Brain microvascular endothelial cell (primary cell): ENCODE measurements around the gene TBX18.

Experiments used
- DNase-seq: peaks from one replicate; pipeline ENCODE4 v3.0.0-alpha.2; 2020
- H3K27ac ChIP-seq: fragments of 250-450 bp; sonication (Bioruptor Pico); 2 replicates; pipeline ENCODE4 v1.5.1; 2020; ENCODE audit warnings: mild to moderate bottlenecking, moderate library complexity
- H3K27me3 ChIP-seq: fragments of 250-450 bp; sonication (Bioruptor Pico); replicated peaks from 2 replicates; pipeline ENCODE4 v1.5.1; 2020; ENCODE audit warnings: mild to moderate bottlenecking
- H3K36me3 ChIP-seq: fragments of 250-450 bp; sonication (Bioruptor Pico); replicated peaks from 2 replicates; pipeline ENCODE4 v1.5.1; 2020; ENCODE audit warnings: mild to moderate bottlenecking
- H3K4me3 ChIP-seq: 2 replicates; pipeline ENCODE4 v1.5.1; 2011; ENCODE audit warnings: low read depth, mild to moderate bottlenecking, control low read depth, low read length, moderate library complexity
- CTCF ChIP-seq: IDR thresholded peaks from 2 replicates; pipeline ENCODE4 v1.5.1; 2011; ENCODE audit warnings: low read depth, mild to moderate bottlenecking, moderate library complexity, low read length, control low read depth, inconsistent platforms; ENCODE audit errors: missing control alignments
- in situ Hi-C: cut with HindIII; loops from 2 replicates; pipeline ENCODE4 v1.10.0; 2017; ENCODE audit warnings: low sequenced_read_pairs, low pct_ligation_motif_present

TBX18 gene

GRCh38 chr6:84669945-84670344 is 94.5 kb downstream of the TBX18 start:
- DNase-seq: no peak
- H3K27ac ChIP-seq: no peak overlapping the region
- no peaks in the 10 kb centered on the region for H3K27me3 ChIP-seq
- no peak overlapping the region for H3K4me3 ChIP-seq
- no peaks in the 10 kb centered on the region for H3K36me3 ChIP-seq
- in situ Hi-C loops: no loop called here
- no peak for TF ChIP-seq CTCF

GRCh38 chr6:84667252-84668213 is 96.9 kb downstream of the TBX18 start:
- no peak overlapping the region for H3K4me3 ChIP-seq
- peak overlapping the region; percentile 79 for H3K27ac ChIP-seq
- H3K36me3 ChIP-seq: no peaks in the 10 kb centered on the region
- in situ Hi-C loops: no loop called here
- DNase-seq: peak; percentile 80
- no peak for TF ChIP-seq CTCF
- H3K27me3 ChIP-seq: no peaks in the 10 kb centered on the region

- Histone ChIP-seq H3K4me3 (no peak overlapping the region), H3K27me3 (no peaks in the 10 kb centered on the region), H3K36me3 (no peaks in the 10 kb centered on the region), H3K27ac (no peak overlapping the region)
- no peak for DNase-seq
- in situ Hi-C loops: no loop called here
- no peak for TF ChIP-seq CTCF
These were observed 99.0 kb downstream of the TBX18 start for GRCh38 chr6:84665401-84665800.

- H3K4me3 ChIP-seq: no peak overlapping the region
- H3K36me3 ChIP-seq: no peaks in the 10 kb centered on the region
- no peak overlapping the region for H3K27ac ChIP-seq
- in situ Hi-C loops: no loop called here
- TF ChIP-seq CTCF: no peak
- H3K27me3 ChIP-seq: no peaks in the 10 kb centered on the region
- DNase-seq: no peak
These were observed 100.5 kb downstream of the TBX18 start for GRCh38 chr6:84663866-84664265.

GRCh38 chr6:84657486-84657885 is 106.9 kb downstream of the TBX18 start:
- no peak for DNase-seq
- in situ Hi-C loops: no loop called here
- TF ChIP-seq CTCF: no peak
- no peaks in the 10 kb centered on the region for H3K27me3 ChIP-seq
- no peak overlapping the region for H3K27ac ChIP-seq
- no peaks in the 10 kb centered on the region for H3K36me3 ChIP-seq
- no peak overlapping the region for H3K4me3 ChIP-seq
